ENCODE measurements around the gene CHRNA3.

The CHRNA3 gene

DNA sequence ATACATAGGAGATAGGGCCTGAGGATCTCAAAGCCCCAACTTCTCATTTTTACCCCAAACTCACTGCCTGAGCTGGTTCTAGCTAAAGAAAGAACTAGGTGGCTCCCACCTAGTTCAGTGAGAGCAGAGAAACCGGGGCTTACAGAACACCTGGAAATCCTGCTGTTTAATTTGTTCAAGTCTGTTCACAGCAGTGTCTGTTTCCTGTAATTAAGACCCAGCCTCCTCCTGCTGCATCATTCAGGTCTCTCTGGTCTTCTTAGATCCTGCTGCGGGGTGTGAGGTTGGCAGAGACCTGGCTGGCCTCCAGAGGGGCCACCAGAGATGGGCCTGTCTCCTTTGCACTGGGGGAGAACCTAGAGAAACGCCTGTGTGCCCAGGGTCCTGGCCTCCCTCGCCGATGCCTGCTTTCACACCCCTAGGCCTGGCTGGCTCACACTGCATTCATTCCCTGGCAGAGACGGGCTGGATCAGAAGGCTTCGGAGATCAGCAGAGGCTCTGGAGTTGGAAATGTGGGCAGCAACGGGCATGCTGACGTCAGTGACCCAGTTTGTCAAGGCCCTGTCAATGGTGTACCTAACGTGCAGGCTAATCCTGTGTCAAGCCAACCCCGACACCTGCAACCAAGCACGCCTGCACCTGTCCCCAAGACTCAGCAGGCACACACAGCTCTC, 4.9 kb upstream of the CHRNA3 start:
- no peak overlapping the region for H3K4me3 ChIP-seq (ENCODE audit: low read depth, low read length)
- ChIA-PET CTCF (interaction anchor here (0.6 to 3.4 kb wide), 5 partner anchors 13 to 233 kb away, joined by 3 to 23 read pairs (median 4); no protein-coding TSS in a partner anchor), POLR2A (no interaction called here)

GRCh38 chr15:78624651-78625590, 4.1 kb upstream of the CHRNA3 start:
- H3K27ac ChIP-seq (ENCODE audit: extremely low read depth, low read depth, low read length), result no peak overlapping the region
- H3K9me3 ChIP-seq (ENCODE audit: control insufficient read depth, insufficient read depth, low read depth, low read length), result no peaks in the 10 kb centered on the region
- H3K36me3 ChIP-seq (ENCODE audit: control insufficient read depth in 2 of 2, insufficient read depth in 1 of 2, low read length in 2 of 2), result no peaks in the 10 kb centered on the region
- H3K4me3 ChIP-seq (ENCODE audit: low read depth, low read length), result no peak overlapping the region
- H3K4me1 ChIP-seq (ENCODE audit: control insufficient read depth, insufficient read depth, low read length), result no peaks in the 10 kb centered on the region
- TF ChIP-seq KLF16 (tag by site-specific recombination; IDR thresholded peaks at IDR 0.05) (no peak), ZNF341 (tag by site-specific recombination; IDR thresholded peaks at IDR 0.05; ENCODE audit: low read depth) (no peak), ZNF280D (tag by site-specific recombination; IDR thresholded peaks at IDR 0.05) (no peak), ZNF426 (tag by site-specific recombination; IDR thresholded peaks at IDR 0.05) (no peak), ZBTB44 (tag by site-specific recombination; IDR thresholded peaks at IDR 0.05) (no peak), SP7 (tag by site-specific recombination; IDR thresholded peaks at IDR 0.05) (no peak), ZNF449 (tag by site-specific recombination; IDR thresholded peaks at IDR 0.05) (no peak), ZBTB11 (tag by site-specific recombination; conservative IDR thresholded peaks at IDR 0.05; ENCODE audit: low read depth) (no peak), ZSCAN23 (tag by site-specific recombination; IDR thresholded peaks at IDR 0.05) (no peak), ZBTB6 (tag by site-specific recombination; IDR thresholded peaks at IDR 0.05) (no peak), ZNF560 (tag by site-specific recombination; IDR thresholded peaks at IDR 0.05; ENCODE audit: borderline replicate concordance) (no peak), ZNF544 (tag by site-specific recombination; IDR thresholded peaks at IDR 0.05) (no peak), HOXD13 (CRISPR knock-in tag; IDR thresholded peaks at IDR 0.05; ENCODE audit: borderline replicate concordance) (no peak)
- TF ChIP-seq, protein P1, sequence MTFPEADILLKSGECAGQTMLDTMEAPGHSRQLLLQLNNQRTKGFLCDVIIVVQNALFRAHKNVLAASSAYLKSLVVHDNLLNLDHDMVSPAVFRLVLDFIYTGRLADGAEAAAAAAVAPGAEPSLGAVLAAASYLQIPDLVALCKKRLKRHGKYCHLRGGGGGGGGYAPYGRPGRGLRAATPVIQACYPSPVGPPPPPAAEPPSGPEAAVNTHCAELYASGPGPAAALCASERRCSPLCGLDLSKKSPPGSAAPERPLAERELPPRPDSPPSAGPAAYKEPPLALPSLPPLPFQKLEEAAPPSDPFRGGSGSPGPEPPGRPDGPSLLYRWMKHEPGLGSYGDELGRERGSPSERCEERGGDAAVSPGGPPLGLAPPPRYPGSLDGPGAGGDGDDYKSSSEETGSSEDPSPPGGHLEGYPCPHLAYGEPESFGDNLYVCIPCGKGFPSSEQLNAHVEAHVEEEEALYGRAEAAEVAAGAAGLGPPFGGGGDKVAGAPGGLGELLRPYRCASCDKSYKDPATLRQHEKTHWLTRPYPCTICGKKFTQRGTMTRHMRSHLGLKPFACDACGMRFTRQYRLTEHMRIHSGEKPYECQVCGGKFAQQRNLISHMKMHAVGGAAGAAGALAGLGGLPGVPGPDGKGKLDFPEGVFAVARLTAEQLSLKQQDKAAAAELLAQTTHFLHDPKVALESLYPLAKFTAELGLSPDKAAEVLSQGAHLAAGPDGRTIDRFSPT (tag by site-specific recombination; IDR thresholded peaks at IDR 0.05), result no peak
- ChIA-PET CTCF (interaction anchor here (0.6 to 1.5 kb wide), 5 partner anchors 10 to 233 kb away, joined by 3 to 5 read pairs (median 4); no protein-coding TSS in a partner anchor), POLR2A (no interaction called here)

More for the DNA sequence above, 4.9 kb upstream of the CHRNA3 start:
- Histone ChIP-seq H3K9me3 (ENCODE audit: control insufficient read depth, insufficient read depth, low read depth, low read length) (no peaks in the 10 kb centered on the region), H3K27ac (ENCODE audit: extremely low read depth, low read depth, low read length) (no peak overlapping the region), H3K4me1 (ENCODE audit: control insufficient read depth, insufficient read depth, low read length) (no peaks in the 10 kb centered on the region), H3K36me3 (ENCODE audit: control insufficient read depth in 2 of 2, insufficient read depth in 1 of 2, low read length in 2 of 2) (no peaks in the 10 kb centered on the region)
- TF ChIP-seq BCL11A (tag by site-specific recombination; IDR thresholded peaks at IDR 0.05; ENCODE audit: low read depth) (no peak), ZNF658 (tag by site-specific recombination; IDR thresholded peaks at IDR 0.05) (no peak), GLI4 (tag by site-specific recombination; IDR thresholded peaks at IDR 0.05) (no peak), ZNF121 (tag by site-specific recombination; IDR thresholded peaks at IDR 0.05) (no peak), ZNF747 (tag by site-specific recombination; IDR thresholded peaks at IDR 0.05) (no peak), BCL11B (tag by site-specific recombination; IDR thresholded peaks at IDR 0.05; ENCODE audit: low read depth) (no peak), ZNF561 (tag by site-specific recombination; IDR thresholded peaks at IDR 0.05; ENCODE audit: borderline replicate concordance) (no peak)
